Measurements from ENCODE around the gene CNEP1R1. TPM values are rescaled to one million over a fixed set of nuclear protein-coding genes. Genes with fewer than 3 reads are reported as not detected.
A peak's percentile ranks its signal among the peaks of the same experiment; 100 is the strongest.

CNEP1R1 gene
- total and polyA plus RNA-seq, 10 of the 15 experiments (the other 5 are each of a cell fraction or from before 2014, with no cell fraction given): 11.5 to 29.2 (median 15.6) TPM

DNA sequence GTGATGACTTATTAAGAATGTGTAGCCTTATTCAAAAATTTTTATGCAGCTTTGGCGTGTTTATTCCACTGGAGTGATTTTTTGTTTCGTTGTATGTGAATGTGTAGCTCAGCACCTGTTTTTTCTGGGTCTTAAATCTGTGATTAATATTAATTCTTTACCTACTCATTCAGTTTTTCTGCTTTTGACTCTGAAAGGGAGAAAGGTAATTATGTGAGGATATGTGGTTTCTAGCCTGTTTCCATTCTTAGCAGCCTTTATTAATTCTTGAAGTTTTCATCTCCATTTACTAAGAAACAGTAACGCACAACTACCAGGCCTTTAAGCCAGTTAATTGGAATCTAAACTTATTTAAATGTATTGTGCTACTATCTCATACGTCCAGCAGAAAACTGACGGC, 47.7 kb downstream of the CNEP1R1 start:
- Histone ChIP-seq H3K79me2 (ENCODE audit: control insufficient read depth, insufficient read depth, low read length) (peaks cover 19% of the 10 kb centered on the region), H3K36me3 (ENCODE audit: control insufficient read depth in 2 of 2, insufficient read depth in 2 of 2, low read length in 1 of 2) (peaks cover 5 to 8% of the 10 kb centered on the region in 2 experiments; a peak in 2 of 4 replicates), H2AFZ (ENCODE audit: control insufficient read depth, low read depth, low read length) (peak overlapping the region; percentile 46), H3K27me3 (replicated peaks in 1 of 2; ENCODE audit: control insufficient read depth in 2 of 2, insufficient read depth in 2 of 2, low read length in 1 of 2) (no peaks in the 10 kb centered on the region), H3K27ac (ENCODE audit: control insufficient read depth, insufficient read depth) (peak overlapping the region; percentile 66; the same call in 1 of the 2 replicates), H3K4me3 (peak overlapping the region; percentile 6; the same call in 1 of the 2 replicates), H3K4me2 (ENCODE audit: control insufficient read depth, insufficient read depth) (peak overlapping the region; percentile 75), H4K20me1 (ENCODE audit: control insufficient read depth, insufficient read depth) (no peaks in the 10 kb centered on the region), H3K4me1 (ENCODE audit: control insufficient read depth, insufficient read depth, low read length) (peaks cover 15% of the 10 kb centered on the region), H3K9ac (ENCODE audit: control insufficient read depth, insufficient read depth, low read length) (peak overlapping the region; percentile 16; the same call in 1 of the 2 replicates), H3K9me3 (replicated peaks; ENCODE audit: control insufficient read depth, insufficient read depth, low read length) (no peaks in the 10 kb centered on the region)
- ChIA-PET RAD21 (ENCODE audit: unreplicated experiment) (interaction anchor here (1.1 to 11.5 kb wide), 3 partner anchors 30 to 139 kb away, joined by 6 to 309 read pairs (median 7); partner anchors contain the start of gene CNEP1R1), CTCF (interaction anchor here (0.6 to 11.8 kb wide), 4 partner anchors 47 to 282 kb away, joined by 3 to 422 read pairs (median 6); partner anchors contain the start of gene CNEP1R1), POLR2A (interaction anchor here (1.2 kb wide), 1 partner anchor 65 kb away, joined by 4 read pairs; no protein-coding TSS in a partner anchor), SMC1A (ENCODE audit: uncharacterized antibody, unreplicated experiment) (interaction anchor here (1.0 to 8.5 kb wide), 6 partner anchors 8 to 138 kb away, joined by 3 to 263 read pairs (median 4); partner anchors contain the start of gene CNEP1R1)
- no TSS peak for BruUV-seq (replicated peaks)
- peak; percentile 45 for ATAC-seq
- no peak for DNase-seq (ENCODE audit: low read depth, low spot score)
- TF ChIP-seq DPF2 (IDR thresholded peaks at IDR 0.05) (peak; percentile 47; the same call in 1 of the 2 replicates), FOXM1 (IDR thresholded peaks at IDR 0.05; ENCODE audit: low read depth, low read length) (peak; percentile 87; the same call in 1 of the 2 replicates), ZBED1 (IDR thresholded peaks at IDR 0.05; ENCODE audit: borderline replicate concordance) (0 out of 2 replicates have a peak, but pooled peaks have one; percentile 19), PML (IDR thresholded peaks at IDR 0.05; ENCODE audit: low read length) (0 out of 2 replicates have a peak, but pooled peaks have one; percentile 27), TCF7 (IDR thresholded peaks at IDR 0.05; ENCODE audit: borderline replicate concordance) (peak; percentile 39; the same call in 1 of the 2 replicates), IRF4 (IDR thresholded peaks at IDR 0.05; ENCODE audit: low read depth, low read length) (peak; percentile 46; the same call in 1 of the 2 replicates), POLR2AphosphoS5 (IDR thresholded peaks at IDR 0.05; ENCODE audit: low read length) (no peak), MTA2 (IDR thresholded peaks at IDR 0.05; ENCODE audit: low read depth) (peak; percentile 83), MTA3 (IDR thresholded peaks at IDR 0.05; ENCODE audit: borderline replicate concordance, low read length) (peak; percentile 81; the same call in 1 of the 2 replicates), MEF2B (IDR thresholded peaks at IDR 0.05; ENCODE audit: partially characterized antibody, poor library complexity, severe bottlenecking) (peak; percentile 59), MEF2A (IDR thresholded peaks at IDR 0.05; ENCODE audit: insufficient read depth, low read depth, low read length) (peak; percentile 46; the same call in 1 of the 2 replicates), ZNF384 (IDR thresholded peaks at IDR 0.05; ENCODE audit: borderline replicate concordance, low read depth, low read length) (no peak), NFIC (IDR thresholded peaks at IDR 0.05; ENCODE audit: low read depth, low read length) (peak; percentile 87), JUNB (IDR thresholded peaks at IDR 0.05) (peak; percentile 87), ATF2 (IDR thresholded peaks at IDR 0.05; ENCODE audit: low read length) (peak; percentile 80), RUNX3 (IDR thresholded peaks at IDR 0.05; ENCODE audit: low read length) (peak; percentile 85), BCL11A (IDR thresholded peaks at IDR 0.05; ENCODE audit: low read depth, low read length) (peak; percentile 56; the same call in 1 of the 2 replicates), RAD21 (IDR thresholded peaks at IDR 0.05; ENCODE audit: insufficient read depth, low read depth, low read length) (no peak), IRF3 (IDR thresholded peaks at IDR 0.05) (no peak), CHD1 (IDR thresholded peaks at IDR 0.05; ENCODE audit: low read depth, low read length) (no peak), IKZF2 (IDR thresholded peaks at IDR 0.05) (peak in 1 of 2 experiments; percentile 16; a peak in 1 of 4 replicates), NR2C2 (IDR thresholded peaks at IDR 0.05; ENCODE audit: borderline replicate concordance, control insufficient read depth, insufficient read length, low read depth) (no peak)
- in situ Hi-C loops (cut with MboI) (no loop called here), intact Hi-C loops (cut with micrococcal nuclease; ENCODE audit: unreplicated experiment) (no loop called here)
- WGBS (ENCODE audit: insufficient coverage, insufficient replicate concordance, low lambda C conversion rate, missing lambda C conversion rate): 1% methylated on average over 5 of the region's 5 CpGs
- no peak for FAIRE-seq
